IMR-90 (cell line): ENCODE data around the gene HOMEZ. TPM values are rescaled to one million over a fixed set of nuclear protein-coding genes. Genes with fewer than 3 reads are reported as not detected.
A peak's percentile ranks its signal among the peaks of the same experiment; 100 is the strongest.

Experiments
- ATAC-seq: fragments of 200-7000 bp; cut with Tn5 transposase; 2 replicates; pipeline ENCODE4 v1.9.1; 2020; ENCODE audit warnings: low read depth, mild to moderate bottlenecking, moderate library complexity
- BruUV-seq: library from RNA; stranded (reverse); fragments of 400-500 nt; replicated peaks from 2 replicates; lab custom pipeline; 2021; lab: Mats Ljungman, UMichigan
- CTCF ChIA-PET: fragments of 300-600 bp; formaldehyde crosslinking; extraction: SDS; loops from one replicate; lab custom pipeline; 2021; ENCODE audit warnings: antibody characterized with exemption; lab: Yijun Ruan, JAX
- POLR2A ChIA-PET: fragments of 300-600 bp; sonication (Branson Sonifier 250); formaldehyde crosslinking; loops from one replicate; lab custom pipeline; 2022; ENCODE audit warnings: antibody characterized with exemption; ENCODE audit not compliant: unreplicated experiment; lab: Charles Lee
- DNase-seq: peaks from one replicate; pipeline ENCODE4 v3.0.0; 2013
- H2AFZ ChIP-seq: replicated peaks from 2 replicates; pipeline ENCODE3; 2013; ENCODE audit warnings: low read length, mild to moderate bottlenecking; ENCODE audit not compliant: poor library complexity
- H2AK5ac ChIP-seq: 2 replicates; pipeline ENCODE4 v1.6.1; 2013; ENCODE audit warnings: low read depth, low read length, inconsistent platforms
- H2AK9ac ChIP-seq: replicated peaks from 2 replicates; pipeline ENCODE3; 2013; ENCODE audit warnings: mild to moderate bottlenecking, low read depth, low read length, moderate library complexity; ENCODE audit not compliant: poor library complexity
- H2BK120ac ChIP-seq: 2 replicates; pipeline ENCODE4 v1.6.1; 2013; ENCODE audit warnings: low read depth, low read length, inconsistent platforms
- H2BK15ac ChIP-seq: 3 replicates; pipeline ENCODE4 v1.6.1; 2013; ENCODE audit warnings: low read depth, low read length, inconsistent platforms
- H2BK20ac ChIP-seq: 2 replicates; pipeline ENCODE4 v1.6.1; 2013; ENCODE audit warnings: low read depth, mild to moderate bottlenecking, inconsistent platforms, low read length, moderate library complexity
- H2BK5ac ChIP-seq: 2 replicates; pipeline ENCODE4 v1.6.1; 2013; ENCODE audit warnings: mild to moderate bottlenecking, low read depth, low read length, inconsistent platforms; ENCODE audit not compliant: poor library complexity, severe bottlenecking
- H3K14ac ChIP-seq: replicated peaks from 2 replicates; pipeline ENCODE4 v1.6.1; 2013; ENCODE audit warnings: low read depth, low read length, inconsistent platforms
- H3K18ac ChIP-seq: 2 replicates; pipeline ENCODE4 v1.6.1; 2013; ENCODE audit warnings: low read depth, low read length, control low read depth
- H3K23ac ChIP-seq: 2 replicates; pipeline ENCODE4 v1.6.1; 2013; ENCODE audit warnings: low read depth, low read length, inconsistent platforms
- H3K27ac ChIP-seq: 2 replicates; pipeline ENCODE4 v1.5.1; 2013; ENCODE audit warnings: mild to moderate bottlenecking, control low read depth, low read length; ENCODE audit not compliant: insufficient read depth
- H3K27me3 ChIP-seq: 2 replicates; pipeline ENCODE4 v1.6.1; 2013; ENCODE audit warnings: low read length; ENCODE audit not compliant: control insufficient read depth, insufficient read depth
- H3K36me3 ChIP-seq: 2 replicates; pipeline ENCODE4 v1.6.1; 2013; ENCODE audit warnings: low read length, mixed read lengths; ENCODE audit not compliant: control insufficient read depth, insufficient read depth
- H3K4ac ChIP-seq: 2 replicates; pipeline ENCODE4 v1.6.1; 2013; ENCODE audit warnings: low read depth, low read length, inconsistent platforms
- H3K4me1 ChIP-seq: 2 replicates; pipeline ENCODE4 v1.6.1; 2013; ENCODE audit warnings: low read length, mixed read lengths; ENCODE audit not compliant: control insufficient read depth, insufficient read depth
- H3K4me2 ChIP-seq: 2 replicates; pipeline ENCODE4 v1.6.1; 2013; ENCODE audit warnings: low read depth, mild to moderate bottlenecking, control low read depth, low read length, moderate library complexity
- H3K4me3 ChIP-seq: 2 replicates; pipeline ENCODE4 v1.5.1; 2013; ENCODE audit warnings: low read depth, mild to moderate bottlenecking, control low read depth, low read length, moderate library complexity; ENCODE audit not compliant: insufficient read depth
- H3K56ac ChIP-seq: 2 replicates; pipeline ENCODE4 v1.6.1; 2013; ENCODE audit warnings: low read length, inconsistent platforms; ENCODE audit not compliant: insufficient read depth; ENCODE audit errors: extremely low read depth
- H3K79me1 ChIP-seq, 2 experiments: 2 replicates each; pipeline ENCODE4 v1.6.1; 2013; ENCODE audit warnings: low read length in 2 of 2, inconsistent platforms in 1 of 2, low read depth in 1 of 2
- H3K9ac ChIP-seq: 2 replicates; pipeline ENCODE4 v1.6.1; 2013; ENCODE audit warnings: low read depth, low read length, control low read depth
- H3K9me1 ChIP-seq: 2 replicates; pipeline ENCODE4 v1.6.1; 2013; ENCODE audit warnings: low read length, inconsistent platforms; ENCODE audit not compliant: insufficient read depth
- H3K9me3 ChIP-seq: 2 replicates; pipeline ENCODE4 v1.6.1; 2013; ENCODE audit warnings: low read length; ENCODE audit not compliant: control insufficient read depth, insufficient read depth
- H4K20me1 ChIP-seq: 2 replicates; pipeline ENCODE4 v1.6.1; 2013; ENCODE audit warnings: low read length, inconsistent platforms; ENCODE audit not compliant: insufficient read depth
- H4K5ac ChIP-seq: 2 replicates; pipeline ENCODE4 v1.6.1; 2013; ENCODE audit warnings: mild to moderate bottlenecking, low read depth, low read length, control low read depth
- H4K8ac ChIP-seq, 2 experiments: 2 replicates each; pipeline ENCODE4 v1.6.1; 2013; ENCODE audit warnings: low read depth in 2 of 2, low read length in 2 of 2, control low read depth in 1 of 2, inconsistent platforms in 1 of 2
- H4K91ac ChIP-seq: 2 replicates; pipeline ENCODE4 v1.6.1; 2013; ENCODE audit warnings: low read depth, low read length, inconsistent platforms; ENCODE audit not compliant: insufficient read depth
- CTCF ChIP-seq: conservative IDR thresholded peaks from 2 replicates; pipeline ENCODE4 v1.5.1; 2012; ENCODE audit warnings: mild to moderate bottlenecking, low read depth, low read length, improper control_type of control experiment
- ELK1 ChIP-seq: fragments of 150-350 bp; IDR thresholded peaks from 2 replicates; pipeline ENCODE4 v1.6.1; 2016; ENCODE audit warnings: low read depth, mild to moderate bottlenecking, low read length, moderate library complexity, borderline replicate concordance
- MXI1 ChIP-seq: IDR thresholded peaks from 2 replicates; pipeline ENCODE4 v1.6.1; 2012; ENCODE audit warnings: low read depth, mild to moderate bottlenecking, low read length, moderate library complexity, borderline replicate concordance
- NFE2L2 ChIP-seq: fragments of 150-350 bp; IDR thresholded peaks from 2 replicates; pipeline ENCODE4 v1.6.1; 2016; ENCODE audit warnings: low read depth, mild to moderate bottlenecking, low read length
- POLR2A ChIP-seq: IDR thresholded peaks from 2 replicates; pipeline ENCODE4 v1.6.1; 2012; ENCODE audit warnings: mild to moderate bottlenecking, low read depth, low read length
- RAD21 ChIP-seq: IDR thresholded peaks from 2 replicates; pipeline ENCODE4 v1.6.1; 2012; ENCODE audit warnings: low read length, improper control_type of control experiment
- RCOR1 ChIP-seq: IDR thresholded peaks from 2 replicates; pipeline ENCODE4 v1.6.1; 2012; ENCODE audit warnings: mild to moderate bottlenecking, low read length, improper control_type of control experiment; ENCODE audit not compliant: insufficient replicate concordance
- SMC3 ChIP-seq: fragments of 150-350 bp; IDR thresholded peaks from 2 replicates; pipeline ENCODE4 v1.6.1; 2016; ENCODE audit warnings: low read depth, mild to moderate bottlenecking, antibody characterized with exemption, low read length, moderate library complexity
- WGBS, 2 experiments: methylation state at CpG; one replicate each; pipeline versions ENCODE4 v1.1.5 to v1.1.7; 2013; ENCODE audit warnings: missing lambda C conversion rate in 2 of 2; ENCODE audit not compliant: insufficient read length in 1 of 2; ENCODE audit errors: extremely low coverage in 2 of 2; 5-methylcytosine and 5-hydroxymethylcytosine counted together
- dilution Hi-C: fragments of 300-500 bp; cut with HindIII; formaldehyde crosslinking; loops from one replicate; pipeline ENCODE4 v1.14.3; 2018; ENCODE audit warnings: low sequenced_read_pairs; ENCODE audit not compliant: unreplicated experiment
- in situ Hi-C: fragments of 300-500 bp; cut with MboI; formaldehyde crosslinking; loops from 3 replicates; pipeline ENCODE4 v1.14.3; 2019; ENCODE audit warnings: low sequenced_read_pairs, inconsistent platforms, mixed read lengths
- intact Hi-C: fragments of 100-400 bp; cut with micrococcal nuclease; formaldehyde crosslinking; loops from 2 replicates; pipeline ENCODE4 v1.10.0; 2022
- polyA plus RNA-seq, 3 experiments: library from polyadenylated mRNA; depleted of rRNA; stranded (reverse); fragments of >200 nt; gene quantifications; 2 replicates each; pipeline ENCODE4 v1.2.3, GENCODE V29; 2012; ENCODE audit warnings: low replicate concordance in 1 of 3
- total RNA-seq: library from RNA; depleted of rRNA; stranded (reverse); fragments of >200 nt; gene quantifications from 2 replicates; pipeline ENCODE4 v1.2.3, GENCODE V29; 2012

Gene HOMEZ
- total and polyA plus RNA-seq, 2 of the 4 experiments (the other 2 are of a cell fraction) = 7.7 to 9.7 TPM

- Histone ChIP-seq H2BK5ac (no peak overlapping the region), H3K23ac (no peak overlapping the region), H3K79me1 (peaks cover 13 to 18% of the 10 kb centered on the region in 2 experiments), H3K9me3 (no peaks in the 10 kb centered on the region), H4K20me1 (peaks cover 4% of the 10 kb centered on the region; the same call in 1 of the 2 replicates), H4K5ac (no peak overlapping the region), H2AK5ac (no peak overlapping the region), H3K9ac (no peak overlapping the region), H2BK20ac (no peak overlapping the region), H3K4me3 (no peak overlapping the region), H4K91ac (no peak overlapping the region), H4K8ac (no peak overlapping the region), H3K18ac (no peak overlapping the region), H3K9me1 (no peaks in the 10 kb centered on the region), H3K14ac (no peak overlapping the region), H3K4me2 (no peak overlapping the region), H3K4ac (no peak overlapping the region), H2BK15ac (no peak overlapping the region), H2AFZ (no peak overlapping the region), H2BK120ac (no peak overlapping the region), H3K27me3 (no peaks in the 10 kb centered on the region; the same call in none of the 2 replicates), H3K56ac (no peak overlapping the region), H3K4me1 (peaks cover under 1% of the 10 kb centered on the region; the same call in 1 of the 2 replicates), H3K27ac (no peak overlapping the region), H3K36me3 (peaks cover 18% of the 10 kb centered on the region), H2AK9ac (no peak overlapping the region)
- DNase-seq (peak; percentile 80), ATAC-seq (peak; percentile 94)
- no peak for TF ChIP-seq MXI1
- no peak for TF ChIP-seq NFE2L2
- TF ChIP-seq ELK1 = no peak
- peak; percentile 38; the same call in 1 of the 2 replicates for TF ChIP-seq POLR2A
- TF ChIP-seq SMC3 = peak; percentile 85
- peak; percentile 93 for TF ChIP-seq CTCF
- TF ChIP-seq RAD21 = peak; percentile 90
- TF ChIP-seq RCOR1 = no peak
- no TSS peak for BruUV-seq
- WGBS, 2 experiments = no CpG with 5 or more reads among the region's 4 CpGs
- ChIA-PET CTCF (no interaction called here), POLR2A (no interaction called here)
- intact Hi-C loops = loop anchor here (1.0 kb wide), 5 partner anchors 24 to 141 kb away; partner anchors contain the start of genes NGDN and SLC22A17
- dilution Hi-C loops = no loop called here
- in situ Hi-C loops = loop anchor here (10.0 kb wide), 2 partner anchors 47 to 227 kb away; partner anchors contain the start of genes CMTM5, IL25, THTPA and ZFHX2
These were observed 42.2 kb upstream of the HOMEZ start for GRCh38 chr14:23327947-23328744.
